Measurements from ENCODE around the gene DIS3. TPM values are rescaled to one million over a fixed set of nuclear protein-coding genes. Genes with fewer than 3 reads are reported as not detected.

The DIS3 gene
- total RNA-seq, 2 experiments from 2014 or later: 47.9 to 51.7 TPM

DNA sequence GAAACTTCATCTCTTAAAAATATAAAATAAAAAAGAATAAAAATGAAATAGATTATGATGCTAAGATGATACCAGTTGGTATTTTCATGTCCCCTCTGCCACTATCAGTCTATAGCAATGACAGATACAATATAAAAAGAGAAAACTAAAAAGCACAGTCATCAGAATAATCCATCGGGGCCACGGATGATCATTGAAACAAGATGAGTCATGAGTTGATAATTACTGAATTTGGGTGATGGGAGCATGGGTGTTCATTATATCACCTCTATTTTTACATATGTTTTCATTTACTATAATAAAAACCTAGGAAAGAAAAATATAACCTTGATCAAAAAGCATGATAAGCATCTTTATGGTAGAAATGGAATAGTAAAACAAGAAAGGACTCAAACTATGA, 41.4 kb upstream of the DIS3 start:
- TF ChIP-seq, protein P1, sequence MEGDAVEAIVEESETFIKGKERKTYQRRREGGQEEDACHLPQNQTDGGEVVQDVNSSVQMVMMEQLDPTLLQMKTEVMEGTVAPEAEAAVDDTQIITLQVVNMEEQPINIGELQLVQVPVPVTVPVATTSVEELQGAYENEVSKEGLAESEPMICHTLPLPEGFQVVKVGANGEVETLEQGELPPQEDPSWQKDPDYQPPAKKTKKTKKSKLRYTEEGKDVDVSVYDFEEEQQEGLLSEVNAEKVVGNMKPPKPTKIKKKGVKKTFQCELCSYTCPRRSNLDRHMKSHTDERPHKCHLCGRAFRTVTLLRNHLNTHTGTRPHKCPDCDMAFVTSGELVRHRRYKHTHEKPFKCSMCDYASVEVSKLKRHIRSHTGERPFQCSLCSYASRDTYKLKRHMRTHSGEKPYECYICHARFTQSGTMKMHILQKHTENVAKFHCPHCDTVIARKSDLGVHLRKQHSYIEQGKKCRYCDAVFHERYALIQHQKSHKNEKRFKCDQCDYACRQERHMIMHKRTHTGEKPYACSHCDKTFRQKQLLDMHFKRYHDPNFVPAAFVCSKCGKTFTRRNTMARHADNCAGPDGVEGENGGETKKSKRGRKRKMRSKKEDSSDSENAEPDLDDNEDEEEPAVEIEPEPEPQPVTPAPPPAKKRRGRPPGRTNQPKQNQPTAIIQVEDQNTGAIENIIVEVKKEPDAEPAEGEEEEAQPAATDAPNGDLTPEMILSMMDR (IDR thresholded peaks at IDR 0.05): no peak
- Histone ChIP-seq H3K27me3 (ENCODE audit: control insufficient read depth in 1 of 2, insufficient read depth in 2 of 2, low read length in 2 of 2) (no peaks in the 10 kb centered on the region), H3K36me3 (ENCODE audit: insufficient read depth, low read length) (peaks cover 19% of the 10 kb centered on the region), H3K9me3 (ENCODE audit: control insufficient read depth in 1 of 2, insufficient read depth in 1 of 2, low read length in 2 of 2) (no peaks in the 10 kb centered on the region), H3K4me3 (ENCODE audit: low read length) (no peak overlapping the region), H3K4me1 (ENCODE audit: insufficient read depth, low read length) (no peaks in the 10 kb centered on the region), H3K27ac (ENCODE audit: low read depth in 1 of 2, low read length in 2 of 2) (no peak overlapping the region)
- ChIA-PET CTCF (no interaction called here), POLR2A (no interaction called here)
- Mint-ChIP-seq H3K27me3 (no peaks in the 10 kb centered on the region), H3K36me3 (ENCODE audit: low read depth) (peaks cover 90% of the 10 kb centered on the region), H3K4me1 (ENCODE audit: low read depth) (peaks cover 22% of the 10 kb centered on the region), H3K4me3 (no peak overlapping the region), H3K27ac (no peak overlapping the region), H3K9me3 (no peaks in the 10 kb centered on the region)
- DNase-seq (no peak), ATAC-seq (ENCODE audit: poor library complexity) (no peak)
- intact Hi-C loops (cut with DNase I, micrococcal nuclease): no loop called here

DNA sequence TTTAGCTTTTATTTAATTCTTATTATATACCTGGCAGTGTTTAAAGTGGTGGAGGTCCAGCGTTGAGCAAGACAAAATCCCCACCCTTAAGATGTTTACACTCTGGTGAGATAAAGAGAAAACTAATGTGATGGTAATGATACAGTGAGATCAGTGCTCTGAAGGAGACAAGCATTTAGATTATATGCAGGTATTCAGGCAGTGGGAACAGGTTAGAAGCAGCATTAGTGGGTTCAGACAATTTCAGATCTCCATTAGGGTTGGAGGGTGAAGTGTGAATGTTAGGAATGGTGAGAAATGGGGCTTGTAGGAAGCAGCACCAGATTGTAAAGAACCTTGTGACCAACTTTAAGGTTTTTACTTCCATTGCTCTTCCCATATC, 39.2 kb upstream of the DIS3 start:
- no peaks in the 10 kb centered on the region for H3K27me3 Mint-ChIP-seq
- H3K4me1 Mint-ChIP-seq (ENCODE audit: low read depth): peaks cover 13% of the 10 kb centered on the region
- Histone ChIP-seq H3K36me3 (ENCODE audit: insufficient read depth, low read length) (peaks cover 13% of the 10 kb centered on the region), H3K27ac (ENCODE audit: low read depth in 1 of 2, low read length in 2 of 2) (no peak overlapping the region), H3K9me3 (ENCODE audit: control insufficient read depth in 1 of 2, insufficient read depth in 1 of 2, low read length in 2 of 2) (no peaks in the 10 kb centered on the region), H3K27me3 (ENCODE audit: control insufficient read depth in 1 of 2, insufficient read depth in 2 of 2, low read length in 2 of 2) (no peaks in the 10 kb centered on the region), H3K4me1 (ENCODE audit: insufficient read depth, low read length) (no peaks in the 10 kb centered on the region), H3K4me3 (ENCODE audit: low read length) (no peak overlapping the region)
- no peak for DNase-seq
- POLR2A ChIA-PET: no interaction called here
- intact Hi-C loops (cut with DNase I, micrococcal nuclease): no loop called here
- TF ChIP-seq, protein P1 (IDR thresholded peaks at IDR 0.05): no peak
- H3K9me3 Mint-ChIP-seq: no peaks in the 10 kb centered on the region
- no peak overlapping the region for H3K27ac Mint-ChIP-seq
- peaks cover 82% of the 10 kb centered on the region for H3K36me3 Mint-ChIP-seq (ENCODE audit: low read depth)
- no peak for ATAC-seq (ENCODE audit: poor library complexity)
- H3K4me3 Mint-ChIP-seq: no peak overlapping the region
- CTCF ChIA-PET: no interaction called here

- ATAC-seq (ENCODE audit: poor library complexity) (no peak), DNase-seq (no peak)
- H3K4me1 Mint-ChIP-seq (ENCODE audit: low read depth): peaks cover 13% of the 10 kb centered on the region
- no peak overlapping the region for H3K27ac Mint-ChIP-seq
- Histone ChIP-seq H3K27ac (ENCODE audit: low read depth in 1 of 2, low read length in 2 of 2) (no peak overlapping the region), H3K9me3 (ENCODE audit: control insufficient read depth in 1 of 2, insufficient read depth in 1 of 2, low read length in 2 of 2) (no peaks in the 10 kb centered on the region), H3K4me3 (ENCODE audit: low read length) (no peak overlapping the region), H3K4me1 (ENCODE audit: insufficient read depth, low read length) (no peaks in the 10 kb centered on the region), H3K36me3 (ENCODE audit: insufficient read depth, low read length) (peaks cover 13% of the 10 kb centered on the region), H3K27me3 (ENCODE audit: control insufficient read depth in 1 of 2, insufficient read depth in 2 of 2, low read length in 2 of 2) (no peaks in the 10 kb centered on the region)
- ChIA-PET POLR2A (no interaction called here), CTCF (no interaction called here)
- H3K27me3 Mint-ChIP-seq: no peaks in the 10 kb centered on the region
- peaks cover 84% of the 10 kb centered on the region for H3K36me3 Mint-ChIP-seq (ENCODE audit: low read depth)
- H3K9me3 Mint-ChIP-seq: no peaks in the 10 kb centered on the region
- intact Hi-C loops (cut with DNase I, micrococcal nuclease): no loop called here
- H3K4me3 Mint-ChIP-seq: no peak overlapping the region
- TF ChIP-seq, protein P1 (IDR thresholded peaks at IDR 0.05): no peak
Observed at GRCh38 chr13:72820156-72820897, 38.6 kb upstream of the DIS3 start.

Data from CD4-positive, alpha-beta T cell (primary cell).